Osteoblast (primary cell): Measurements from ENCODE around the gene MATN4. TPM values are rescaled to one million over a fixed set of nuclear protein-coding genes. Genes with fewer than 3 reads are reported as not detected.

Experiments
- DNase-seq: peaks from one replicate; pipeline ENCODE4 v3.0.0; 2011; ENCODE audit warnings: low spot score, mixed read lengths; ENCODE audit not compliant: insufficient read length; ENCODE audit errors: missing footprints
- H2AFZ ChIP-seq: 2 replicates; pipeline ENCODE4 v1.6.0; 2011; ENCODE audit warnings: mild to moderate bottlenecking, low read length
- H3K27ac ChIP-seq: 2 replicates; pipeline ENCODE4 v1.5.1; 2011; ENCODE audit warnings: mild to moderate bottlenecking, low read depth, low read length, moderate library complexity
- H3K27me3 ChIP-seq: 2 replicates; pipeline ENCODE4 v1.6.0; 2012; ENCODE audit warnings: mild to moderate bottlenecking, control low read depth, inconsistent platforms, low read length, moderate library complexity; ENCODE audit not compliant: insufficient read depth
- H3K36me3 ChIP-seq: 2 replicates; pipeline ENCODE4 v1.5.1; 2011; ENCODE audit warnings: mild to moderate bottlenecking, low read length, control low read depth, moderate library complexity; ENCODE audit not compliant: insufficient read depth
- H3K4me1 ChIP-seq: 2 replicates; pipeline ENCODE4 v1.5.1; 2011; ENCODE audit warnings: mild to moderate bottlenecking, low read length, control low read depth, moderate library complexity; ENCODE audit not compliant: insufficient read depth
- H3K4me2 ChIP-seq: 2 replicates; pipeline ENCODE4 v1.6.0; 2011; ENCODE audit warnings: mild to moderate bottlenecking, low read length; ENCODE audit not compliant: insufficient read depth
- H3K4me3 ChIP-seq: fragments of 200-600 bp; sonication (generic); 3 replicates; pipeline ENCODE4 v1.5.1; 2012; ENCODE audit warnings: mild to moderate bottlenecking, low read length, inconsistent platforms; ENCODE audit not compliant: insufficient read depth
- H3K79me2 ChIP-seq: 2 replicates; pipeline ENCODE4 v1.6.0; 2012; ENCODE audit warnings: mild to moderate bottlenecking, low read length, control low read depth, inconsistent platforms; ENCODE audit not compliant: insufficient read depth
- H3K9me3 ChIP-seq: 2 replicates; pipeline ENCODE4 v1.5.1; 2011; ENCODE audit warnings: low read depth, low read length, control low read depth
- H4K20me1 ChIP-seq: 2 replicates; pipeline ENCODE4 v1.6.0; 2012; ENCODE audit warnings: mild to moderate bottlenecking, low read length, control low read depth; ENCODE audit not compliant: insufficient read depth
- CTCF ChIP-seq: IDR thresholded peaks from 2 replicates; pipeline ENCODE4 v1.5.1; 2011; ENCODE audit warnings: mild to moderate bottlenecking, low read depth, low read length, moderate library complexity; ENCODE audit errors: extremely low read depth
- total RNA-seq: library from RNA; depleted of rRNA; stranded (reverse); fragments of >200 nt; gene quantifications from 2 replicates; pipeline ENCODE4 v1.2.3, GENCODE V29; 2012

The MATN4 gene
- total RNA-seq, 1 donor: under 0.01 TPM

- Histone ChIP-seq H3K4me3 (no peak overlapping the region), H2AFZ (no peak overlapping the region), H3K4me2 (no peak overlapping the region), H4K20me1 (no peaks in the 10 kb centered on the region), H3K27me3 (peaks cover 27% of the 10 kb centered on the region), H3K27ac (no peak overlapping the region), H3K9me3 (no peaks in the 10 kb centered on the region), H3K79me2 (no peaks in the 10 kb centered on the region), H3K4me1 (peaks cover 5% of the 10 kb centered on the region), H3K36me3 (no peaks in the 10 kb centered on the region)
- DNase-seq: no peak
- TF ChIP-seq CTCF: no peak
Observed at GRCh38 chr20:45258664-45259063, 49.4 kb downstream of the MATN4 start.

- Histone ChIP-seq H3K4me3 (no peak overlapping the region), H3K27ac (no peak overlapping the region), H3K36me3 (no peaks in the 10 kb centered on the region), H3K4me2 (no peak overlapping the region), H4K20me1 (no peaks in the 10 kb centered on the region), H2AFZ (no peak overlapping the region), H3K9me3 (no peaks in the 10 kb centered on the region), H3K27me3 (peaks cover 27% of the 10 kb centered on the region), H3K79me2 (no peaks in the 10 kb centered on the region), H3K4me1 (peaks cover 5% of the 10 kb centered on the region)
- TF ChIP-seq CTCF: no peak
- DNase-seq: no peak
Observed at GRCh38 chr20:45258259-45258658, 49.8 kb downstream of the MATN4 start.

- no peak for DNase-seq
- H3K27me3 ChIP-seq: peaks cover 30% of the 10 kb centered on the region
Observed at GRCh38 chr20:45257711-45258110, 50.4 kb downstream of the MATN4 start.

GRCh38 chr20:45257161-45257560, 50.9 kb downstream of the MATN4 start:
- Histone ChIP-seq H3K4me1 (peaks cover 5% of the 10 kb centered on the region), H3K4me2 (no peak overlapping the region), H3K27ac (no peak overlapping the region), H3K9me3 (no peaks in the 10 kb centered on the region), H3K36me3 (no peaks in the 10 kb centered on the region), H2AFZ (no peak overlapping the region), H4K20me1 (no peaks in the 10 kb centered on the region), H3K27me3 (peaks cover 29% of the 10 kb centered on the region), H3K79me2 (no peaks in the 10 kb centered on the region), H3K4me3 (no peak overlapping the region)
- TF ChIP-seq CTCF: no peak
- no peak for DNase-seq

More at GRCh38 chr20:45257711-45258110, 50.4 kb downstream of the MATN4 start:
- Histone ChIP-seq H3K4me1 (peaks cover 5% of the 10 kb centered on the region), H4K20me1 (no peaks in the 10 kb centered on the region), H3K79me2 (no peaks in the 10 kb centered on the region), H3K27ac (no peak overlapping the region), H2AFZ (no peak overlapping the region), H3K4me3 (no peak overlapping the region), H3K4me2 (no peak overlapping the region), H3K36me3 (no peaks in the 10 kb centered on the region), H3K9me3 (no peaks in the 10 kb centered on the region)
- TF ChIP-seq CTCF: no peak
